Activated CD8-positive, alpha-beta memory T cell treated with anti-CD3 and anti-CD28 coated beads for 36 hours (primary cell): ENCODE data around the gene EPS15. TPM values are rescaled to one million over a fixed set of nuclear protein-coding genes. Genes with fewer than 3 reads are reported as not detected.
"Not testable (repeated sequence)": the region's sequence is repeated elsewhere in the genome, so short reads cannot be mapped to it uniquely, and the experiment has no call there.

Experiments
- CTCF ChIA-PET: fragments of 350-600 bp; sonication (Branson Sonifier 250); formaldehyde crosslinking; loops from one replicate; lab custom pipeline; 2021; ENCODE audit warnings: antibody characterized with exemption; lab: Charles Lee
- POLR2A ChIA-PET: fragments of 350-600 bp; sonication (Branson Sonifier 250); formaldehyde crosslinking; loops from one replicate; lab custom pipeline; 2021; ENCODE audit warnings: antibody characterized with exemption; lab: Charles Lee
- total RNA-seq, 2 experiments: library from RNA; stranded (reverse); gene quantifications; one replicate each; pipeline ENCODE4 v1.2.3, GENCODE V29; 2021

Gene EPS15
- total RNA-seq, 2 experiments from 2014 or later = 93.5 to 95.5 TPM

- CTCF ChIA-PET = interaction anchor here (0.9 kb wide), 1 partner anchor 31 kb away, joined by 3 read pairs; no protein-coding TSS in a partner anchor
- POLR2A ChIA-PET = interaction anchor here (0.7 kb wide), 1 partner anchor 213 kb away, joined by 3 read pairs; no protein-coding TSS in a partner anchor
Measured at GRCh38 chr1:51445351-51446090, 73.5 kb downstream of the EPS15 start.

- POLR2A ChIA-PET = interaction anchor here (0.6 to 1.1 kb wide), 2 partner anchors 47 to 62 kb away, joined by 3 read pairs; no protein-coding TSS in a partner anchor
- CTCF ChIA-PET = interaction anchor here (0.9 kb wide), 1 partner anchor 31 kb away, joined by 3 read pairs; no protein-coding TSS in a partner anchor
Measured at GRCh38 chr1:51444534-51445192, 74.4 kb downstream of the EPS15 start.

GRCh38 chr1:51444096-51444495, 75.0 kb downstream of the EPS15 start:
- POLR2A ChIA-PET = interaction anchor here (1.1 kb wide), 1 partner anchor 62 kb away, joined by 3 read pairs; no protein-coding TSS in a partner anchor
- CTCF ChIA-PET = no interaction called here

GRCh38 chr1:51443555-51443954, 75.5 kb downstream of the EPS15 start:
- CTCF ChIA-PET = no interaction called here
- POLR2A ChIA-PET = interaction anchor here (1.1 kb wide), 1 partner anchor 63 kb away, joined by 3 read pairs; no protein-coding TSS in a partner anchor

- CTCF ChIA-PET = no interaction called here
- POLR2A ChIA-PET = no interaction called here
Measured at GRCh38 chr1:51442616-51443015, 76.5 kb downstream of the EPS15 start.

- POLR2A ChIA-PET = no interaction called here
- CTCF ChIA-PET = no interaction called here
Measured at GRCh38 chr1:51442198-51442597, 76.9 kb downstream of the EPS15 start.

GRCh38 chr1:51439895-51440294, 79.2 kb downstream of the EPS15 start:
- CTCF ChIA-PET = no interaction called here
- POLR2A ChIA-PET = no interaction called here

GRCh38 chr1:51439053-51439452, 80.0 kb downstream of the EPS15 start:
- POLR2A ChIA-PET = no interaction called here
- CTCF ChIA-PET = no interaction called here

- POLR2A ChIA-PET = not testable (repeated sequence)
- CTCF ChIA-PET = interaction anchor here (0.7 kb wide), 1 partner anchor 98 kb away, joined by 3 read pairs; no protein-coding TSS in a partner anchor
Measured at GRCh38 chr1:51437391-51437790, 81.7 kb downstream of the EPS15 start.

- ChIA-PET POLR2A (no interaction called here), CTCF (interaction anchor here (0.7 kb wide), 1 partner anchor 311 kb away, joined by 4 read pairs; no protein-coding TSS in a partner anchor)
Measured at GRCh38 chr1:51435878-51436277, 83.2 kb downstream of the EPS15 start.

GRCh38 chr1:51433972-51434510, 85.0 kb downstream of the EPS15 start:
- POLR2A ChIA-PET = interaction anchor here (0.5 to 0.6 kb wide), 2 partner anchors 72 to 151 kb away, joined by 5 to 7 read pairs; no protein-coding TSS in a partner anchor
- CTCF ChIA-PET = no interaction called here

- POLR2A ChIA-PET = interaction anchor here (0.5 to 0.6 kb wide), 2 partner anchors 73 to 151 kb away, joined by 5 to 7 read pairs; no protein-coding TSS in a partner anchor
Measured at GRCh38 chr1:51433269-51433971, 85.6 kb downstream of the EPS15 start.

GRCh38 chr1:51432146-51432545, 86.9 kb downstream of the EPS15 start:
- CTCF ChIA-PET = no interaction called here
- POLR2A ChIA-PET = interaction anchor here (0.6 kb wide), 1 partner anchor 102 kb away, joined by 5 read pairs; no protein-coding TSS in a partner anchor

More at GRCh38 chr1:51433269-51433971, 85.6 kb downstream of the EPS15 start:
- CTCF ChIA-PET = no interaction called here

- ChIA-PET CTCF (no interaction called here), POLR2A (no interaction called here)
Measured at GRCh38 chr1:51427438-51427837, 91.6 kb downstream of the EPS15 start.

GRCh38 chr1:51425955-51426354, 93.1 kb downstream of the EPS15 start:
- CTCF ChIA-PET = no interaction called here
- POLR2A ChIA-PET = no interaction called here

GRCh38 chr1:51425273-51425672, 93.8 kb downstream of the EPS15 start:
- ChIA-PET CTCF (no interaction called here), POLR2A (no interaction called here)

GRCh38 chr1:51423073-51423821, 95.8 kb downstream of the EPS15 start:
- ChIA-PET CTCF (interaction anchor here (0.7 kb wide), 1 partner anchor 112 kb away, joined by 3 read pairs; no protein-coding TSS in a partner anchor), POLR2A (interaction anchor here (0.6 kb wide), 1 partner anchor 169 kb away, joined by 4 read pairs; no protein-coding TSS in a partner anchor)
